HG02885 (cell line): ENCODE results near the gene C1orf167.

Experiments used
- ATAC-seq: cut with Tn5 transposase; IDR thresholded peaks from one replicate; pipeline ENCODE4 v1.9.1; 2021; ENCODE audit warnings: mild to moderate bottlenecking; ENCODE audit not compliant: unreplicated experiment, poor library complexity

The C1orf167 gene

GRCh38 chr1:11764115-11764514 is 2.1 kb downstream of the C1orf167 start:
- no peak for ATAC-seq

GRCh38 chr1:11764519-11764918 is 2.5 kb downstream of the C1orf167 start:
- no peak for ATAC-seq

- ATAC-seq = no peak
These were observed 3.9 kb downstream of the C1orf167 start for GRCh38 chr1:11765661-11766428.

GRCh38 chr1:11766429-11766776 is 4.4 kb downstream of the C1orf167 start:
- ATAC-seq = no peak

GRCh38 chr1:11767922-11768704 is 6.1 kb downstream of the C1orf167 start:
- ATAC-seq = no peak

GRCh38 chr1:11768821-11769220 is 6.8 kb downstream of the C1orf167 start:
- ATAC-seq = no peak

GRCh38 chr1:11769274-11769673 is 7.3 kb downstream of the C1orf167 start:
- ATAC-seq = no peak

GRCh38 chr1:11770011-11770410 is 8.0 kb downstream of the C1orf167 start:
- no peak for ATAC-seq

- no peak for ATAC-seq
These were observed 9.6 kb downstream of the C1orf167 start for GRCh38 chr1:11771481-11772043.

GRCh38 chr1:11772458-11772857 is 10.5 kb downstream of the C1orf167 start:
- ATAC-seq = no peak

- no peak for ATAC-seq
These were observed 12.8 kb downstream of the C1orf167 start for GRCh38 chr1:11774753-11775152.

GRCh38 chr1:11777658-11778322 is 15.8 kb downstream of the C1orf167 start:
- ATAC-seq = no peak

- no peak for ATAC-seq
These were observed 16.3 kb downstream of the C1orf167 start for GRCh38 chr1:11778336-11778735.

GRCh38 chr1:11778844-11779623 is 17.0 kb downstream of the C1orf167 start:
- no peak for ATAC-seq

GRCh38 chr1:11779715-11780379 is 17.9 kb downstream of the C1orf167 start:
- ATAC-seq = no peak

GRCh38 chr1:11780380-11781147 is 18.6 kb downstream of the C1orf167 start:
- ATAC-seq = no peak

GRCh38 chr1:11781297-11781696 is 19.3 kb downstream of the C1orf167 start:
- no peak for ATAC-seq

GRCh38 chr1:11782127-11782708 is 20.2 kb downstream of the C1orf167 start:
- ATAC-seq = no peak

GRCh38 chr1:11783556-11783955 is 21.6 kb downstream of the C1orf167 start:
- no peak for ATAC-seq
